WTC11 (cell line): ENCODE measurements around the gene MAPRE2.

Experiments
- CREB1 ChIP-seq: sonication (generic); formaldehyde crosslinking; IDR thresholded peaks from 2 replicates; pipeline ENCODE4 v1.8.0; 2023; ENCODE audit warnings: mild to moderate bottlenecking, missing genetic modification reagents
- CTCF ChIP-seq: fragments of 200-600 bp; IDR thresholded peaks from 2 replicates; pipeline ENCODE4 v1.8.0; 2022; ENCODE audit warnings: antibody characterized with exemption
- IRF2 ChIP-seq: sonication (generic); formaldehyde crosslinking; IDR thresholded peaks from 2 replicates; pipeline ENCODE4 v1.8.0; 2022; ENCODE audit warnings: low read depth, missing genetic modification reagents, borderline replicate concordance
- PREB ChIP-seq: sonication (generic); formaldehyde crosslinking; IDR thresholded peaks from 2 replicates; pipeline ENCODE4 v1.8.1; 2022; ENCODE audit warnings: mild to moderate bottlenecking, missing genetic modification reagents, moderate library complexity, borderline replicate concordance
- RELA ChIP-seq: sonication (generic); formaldehyde crosslinking; IDR thresholded peaks from 2 replicates; pipeline ENCODE4 v1.8.1; 2022; ENCODE audit warnings: missing genetic modification reagents, mild to moderate bottlenecking, borderline replicate concordance
- SMAD3 ChIP-seq: sonication (generic); formaldehyde crosslinking; IDR thresholded peaks from 2 replicates; pipeline ENCODE4 v1.8.0; 2022; ENCODE audit warnings: missing genetic modification reagents, mild to moderate bottlenecking, borderline replicate concordance
- USF2 ChIP-seq: sonication (generic); formaldehyde crosslinking; IDR thresholded peaks from 2 replicates; pipeline ENCODE4 v1.8.1; 2023; ENCODE audit warnings: mild to moderate bottlenecking, missing genetic modification reagents, moderate library complexity
- ZNF121 ChIP-seq: sonication (generic); formaldehyde crosslinking; IDR thresholded peaks from 2 replicates; pipeline ENCODE4 v1.8.0; 2023; ENCODE audit warnings: missing genetic modification reagents
- ZNF263 ChIP-seq: sonication (generic); formaldehyde crosslinking; IDR thresholded peaks from 2 replicates; pipeline ENCODE4 v1.8.1; 2022; ENCODE audit warnings: low read depth, mild to moderate bottlenecking, moderate library complexity, missing genetic modification reagents
- TF ChIP-seq, protein P1 (sequence below): sonication (generic); formaldehyde crosslinking; IDR thresholded peaks from 2 replicates; pipeline ENCODE4 v1.8.1; 2022; ENCODE audit warnings: low read depth, mild to moderate bottlenecking, moderate library complexity, missing genetic modification reagents, borderline replicate concordance
- TF ChIP-seq, protein P2 (sequence below): sonication (generic); formaldehyde crosslinking; IDR thresholded peaks from 2 replicates; pipeline ENCODE4 v1.8.1; 2023; ENCODE audit warnings: mild to moderate bottlenecking, missing genetic modification reagents

GRCh38 chr18:35062408-35062807 is 21.2 kb downstream of the MAPRE2 start:
- TF ChIP-seq ZNF121 (CRISPR knock-in tag) (no peak), SMAD3 (CRISPR knock-in tag) (no peak), CTCF (no peak), RELA (CRISPR knock-in tag) (no peak), IRF2 (no peak), USF2 (CRISPR knock-in tag) (no peak), CREB1 (CRISPR knock-in tag) (no peak), PREB (CRISPR knock-in tag) (no peak), ZNF263 (no peak)
- TF ChIP-seq, protein P1, sequence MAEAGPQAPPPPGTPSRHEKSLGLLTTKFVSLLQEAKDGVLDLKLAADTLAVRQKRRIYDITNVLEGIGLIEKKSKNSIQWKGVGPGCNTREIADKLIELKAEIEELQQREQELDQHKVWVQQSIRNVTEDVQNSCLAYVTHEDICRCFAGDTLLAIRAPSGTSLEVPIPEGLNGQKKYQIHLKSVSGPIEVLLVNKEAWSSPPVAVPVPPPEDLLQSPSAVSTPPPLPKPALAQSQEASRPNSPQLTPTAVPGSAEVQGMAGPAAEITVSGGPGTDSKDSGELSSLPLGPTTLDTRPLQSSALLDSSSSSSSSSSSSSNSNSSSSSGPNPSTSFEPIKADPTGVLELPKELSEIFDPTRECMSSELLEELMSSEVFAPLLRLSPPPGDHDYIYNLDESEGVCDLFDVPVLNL (CRISPR knock-in tag), result no peak
- TF ChIP-seq, protein P2, sequence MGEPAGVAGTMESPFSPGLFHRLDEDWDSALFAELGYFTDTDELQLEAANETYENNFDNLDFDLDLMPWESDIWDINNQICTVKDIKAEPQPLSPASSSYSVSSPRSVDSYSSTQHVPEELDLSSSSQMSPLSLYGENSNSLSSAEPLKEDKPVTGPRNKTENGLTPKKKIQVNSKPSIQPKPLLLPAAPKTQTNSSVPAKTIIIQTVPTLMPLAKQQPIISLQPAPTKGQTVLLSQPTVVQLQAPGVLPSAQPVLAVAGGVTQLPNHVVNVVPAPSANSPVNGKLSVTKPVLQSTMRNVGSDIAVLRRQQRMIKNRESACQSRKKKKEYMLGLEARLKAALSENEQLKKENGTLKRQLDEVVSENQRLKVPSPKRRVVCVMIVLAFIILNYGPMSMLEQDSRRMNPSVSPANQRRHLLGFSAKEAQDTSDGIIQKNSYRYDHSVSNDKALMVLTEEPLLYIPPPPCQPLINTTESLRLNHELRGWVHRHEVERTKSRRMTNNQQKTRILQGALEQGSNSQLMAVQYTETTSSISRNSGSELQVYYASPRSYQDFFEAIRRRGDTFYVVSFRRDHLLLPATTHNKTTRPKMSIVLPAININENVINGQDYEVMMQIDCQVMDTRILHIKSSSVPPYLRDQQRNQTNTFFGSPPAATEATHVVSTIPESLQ (CRISPR knock-in tag), result no peak
